ENCODE measurements around the gene PDZRN3.

DNA sequence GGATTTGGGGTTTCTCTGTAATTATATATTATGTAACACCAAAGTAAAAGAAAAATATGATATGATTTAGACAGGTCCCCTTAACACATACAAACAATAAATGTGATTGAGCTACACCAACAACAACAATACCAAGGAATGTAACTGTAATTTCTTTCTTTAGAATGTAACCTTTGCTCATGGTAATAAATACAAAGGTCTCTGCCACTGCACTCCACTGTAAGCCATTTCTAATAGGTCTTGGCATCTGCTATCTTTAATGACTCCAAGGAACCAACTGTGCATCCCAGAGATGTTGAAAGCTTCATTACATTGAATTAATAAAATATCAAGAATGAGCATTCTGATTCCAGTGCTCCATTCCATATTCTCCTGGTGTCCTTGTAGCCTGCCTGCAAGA, 88.8 kb downstream of the PDZRN3 start:
- TF ChIP-seq LCORL (IDR thresholded peaks at IDR 0.05) = no peak
- TF ChIP-seq LCORL (CRISPR knock-in tag; IDR thresholded peaks at IDR 0.05) = no peak
- TF ChIP-seq NPAS2 (CRISPR knock-in tag; IDR thresholded peaks at IDR 0.05; ENCODE audit: borderline replicate concordance) = no peak
- no peak for TF ChIP-seq NFE2 (CRISPR knock-in tag; IDR thresholded peaks at IDR 0.05)
- TF ChIP-seq JUND (CRISPR knock-in tag; IDR thresholded peaks at IDR 0.05) = no peak
- no peak for TF ChIP-seq GTF2F1 (IDR thresholded peaks at IDR 0.05; ENCODE audit: low read length)
- TF ChIP-seq MAFK (conservative IDR thresholded peaks at IDR 0.05 in 1 of 2, IDR thresholded peaks at IDR 0.05 in 1 of 2; ENCODE audit: low read length in 2 of 2) = no peak
- TF ChIP-seq ZNF572 (CRISPR knock-in tag; IDR thresholded peaks at IDR 0.05) = no peak
- TF ChIP-seq, protein P1, sequence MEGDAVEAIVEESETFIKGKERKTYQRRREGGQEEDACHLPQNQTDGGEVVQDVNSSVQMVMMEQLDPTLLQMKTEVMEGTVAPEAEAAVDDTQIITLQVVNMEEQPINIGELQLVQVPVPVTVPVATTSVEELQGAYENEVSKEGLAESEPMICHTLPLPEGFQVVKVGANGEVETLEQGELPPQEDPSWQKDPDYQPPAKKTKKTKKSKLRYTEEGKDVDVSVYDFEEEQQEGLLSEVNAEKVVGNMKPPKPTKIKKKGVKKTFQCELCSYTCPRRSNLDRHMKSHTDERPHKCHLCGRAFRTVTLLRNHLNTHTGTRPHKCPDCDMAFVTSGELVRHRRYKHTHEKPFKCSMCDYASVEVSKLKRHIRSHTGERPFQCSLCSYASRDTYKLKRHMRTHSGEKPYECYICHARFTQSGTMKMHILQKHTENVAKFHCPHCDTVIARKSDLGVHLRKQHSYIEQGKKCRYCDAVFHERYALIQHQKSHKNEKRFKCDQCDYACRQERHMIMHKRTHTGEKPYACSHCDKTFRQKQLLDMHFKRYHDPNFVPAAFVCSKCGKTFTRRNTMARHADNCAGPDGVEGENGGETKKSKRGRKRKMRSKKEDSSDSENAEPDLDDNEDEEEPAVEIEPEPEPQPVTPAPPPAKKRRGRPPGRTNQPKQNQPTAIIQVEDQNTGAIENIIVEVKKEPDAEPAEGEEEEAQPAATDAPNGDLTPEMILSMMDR (CRISPR knock-in tag; IDR thresholded peaks at IDR 0.05) = no peak
- no peak for TF ChIP-seq ELF4 (CRISPR knock-in tag; IDR thresholded peaks at IDR 0.05; ENCODE audit: borderline replicate concordance)
- no peak for TF ChIP-seq ZNF564 (CRISPR knock-in tag; IDR thresholded peaks at IDR 0.05)
- TF ChIP-seq ZFP1 (CRISPR knock-in tag; IDR thresholded peaks at IDR 0.05) = no peak

Measured in HepG2 (cell line).